GM19452 (cell line): ENCODE data around the gene CCDC93.

ENCODE experiments used
- ATAC-seq: cut with Tn5 transposase; IDR thresholded peaks from one replicate; pipeline ENCODE4 v1.9.1; 2021; ENCODE audit not compliant: unreplicated experiment

The CCDC93 gene

GRCh38 chr2:117994729-117995128 is 19.1 kb downstream of the CCDC93 start:
- ATAC-seq: no peak

GRCh38 chr2:117989854-117990438 is 23.9 kb downstream of the CCDC93 start:
- ATAC-seq: no peak

- ATAC-seq: no peak
Measured at GRCh38 chr2:117987121-117987520, 26.7 kb downstream of the CCDC93 start.

GRCh38 chr2:117985092-117985491 is 28.8 kb downstream of the CCDC93 start:
- no peak for ATAC-seq

GRCh38 chr2:117984208-117984607 is 29.7 kb downstream of the CCDC93 start:
- no peak for ATAC-seq

GRCh38 chr2:117983040-117983439 is 30.8 kb downstream of the CCDC93 start:
- ATAC-seq: no peak

- ATAC-seq: no peak
Measured at GRCh38 chr2:117982376-117983033, 31.4 kb downstream of the CCDC93 start.

GRCh38 chr2:117981810-117982209 is 32.1 kb downstream of the CCDC93 start:
- ATAC-seq: no peak

- no peak for ATAC-seq
Measured at GRCh38 chr2:117980783-117981676, 32.8 kb downstream of the CCDC93 start.

- no peak for ATAC-seq
Measured at GRCh38 chr2:117979911-117980701, 33.8 kb downstream of the CCDC93 start.

GRCh38 chr2:117977696-117978095 is 36.2 kb downstream of the CCDC93 start:
- ATAC-seq: no peak

GRCh38 chr2:117976581-117976980 is 37.3 kb downstream of the CCDC93 start:
- ATAC-seq: no peak

GRCh38 chr2:117973498-117974082 is 40.3 kb downstream of the CCDC93 start:
- no peak for ATAC-seq

- ATAC-seq: no peak
Measured at GRCh38 chr2:117972476-117973123, 41.3 kb downstream of the CCDC93 start.

GRCh38 chr2:117968722-117969121 is 45.1 kb downstream of the CCDC93 start:
- no peak for ATAC-seq

GRCh38 chr2:117967977-117968718 is 45.7 kb downstream of the CCDC93 start:
- no peak for ATAC-seq

GRCh38 chr2:117963446-117963845 is 50.4 kb downstream of the CCDC93 start:
- no peak for ATAC-seq

GRCh38 chr2:117961201-117961600 is 52.7 kb downstream of the CCDC93 start:
- ATAC-seq: no peak

GRCh38 chr2:117960231-117960630 is 53.6 kb downstream of the CCDC93 start:
- ATAC-seq: no peak

GRCh38 chr2:117958186-117958585 is 55.7 kb downstream of the CCDC93 start:
- ATAC-seq: no peak
